GM23338 (cell line): ENCODE data around the gene PABPN1.

Source experiments
- EZH2 ChIP-seq: fragments of 200-600 bp; sonication (generic); IDR thresholded peaks from one replicate; pipeline ENCODE4 v1.8.0; 2017; ENCODE audit warnings: antibody characterized with exemption, mild to moderate bottlenecking, low read depth; ENCODE audit not compliant: unreplicated experiment
- TF ChIP-seq, protein P1 (sequence below), 2 experiments: fragments of 200-600 bp in 1 of 2; sonication (generic) in 1 of 2; conservative IDR thresholded peaks; 2 replicates each; pipeline versions ENCODE4 v1.5.1 to v1.6.1; 2016 to 2017; ENCODE audit warnings: antibody characterized with exemption in 2 of 2, low read depth in 2 of 2, mild to moderate bottlenecking in 2 of 2, moderate library complexity in 1 of 2

DNA sequence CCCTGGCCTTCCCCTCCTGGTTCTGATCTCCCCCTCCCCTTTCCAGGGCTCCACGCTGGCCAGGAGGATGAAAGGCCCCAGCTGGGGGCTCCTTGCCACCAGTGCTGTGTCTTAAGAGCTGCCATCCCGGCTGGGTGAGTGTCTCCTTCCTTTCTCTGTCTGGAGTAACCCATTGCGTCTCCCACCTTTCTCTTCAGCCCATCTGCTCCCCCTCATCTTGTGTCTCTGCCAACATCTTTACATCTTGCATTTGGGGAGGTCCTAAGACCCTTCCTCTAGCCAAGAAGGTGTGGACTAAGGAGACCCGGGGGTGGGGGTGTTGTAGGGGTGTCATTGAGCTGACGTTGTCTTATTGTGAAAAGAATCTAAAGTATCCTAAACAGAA is 14.1 kb upstream of the PABPN1 start:
- TF ChIP-seq, protein P1, sequence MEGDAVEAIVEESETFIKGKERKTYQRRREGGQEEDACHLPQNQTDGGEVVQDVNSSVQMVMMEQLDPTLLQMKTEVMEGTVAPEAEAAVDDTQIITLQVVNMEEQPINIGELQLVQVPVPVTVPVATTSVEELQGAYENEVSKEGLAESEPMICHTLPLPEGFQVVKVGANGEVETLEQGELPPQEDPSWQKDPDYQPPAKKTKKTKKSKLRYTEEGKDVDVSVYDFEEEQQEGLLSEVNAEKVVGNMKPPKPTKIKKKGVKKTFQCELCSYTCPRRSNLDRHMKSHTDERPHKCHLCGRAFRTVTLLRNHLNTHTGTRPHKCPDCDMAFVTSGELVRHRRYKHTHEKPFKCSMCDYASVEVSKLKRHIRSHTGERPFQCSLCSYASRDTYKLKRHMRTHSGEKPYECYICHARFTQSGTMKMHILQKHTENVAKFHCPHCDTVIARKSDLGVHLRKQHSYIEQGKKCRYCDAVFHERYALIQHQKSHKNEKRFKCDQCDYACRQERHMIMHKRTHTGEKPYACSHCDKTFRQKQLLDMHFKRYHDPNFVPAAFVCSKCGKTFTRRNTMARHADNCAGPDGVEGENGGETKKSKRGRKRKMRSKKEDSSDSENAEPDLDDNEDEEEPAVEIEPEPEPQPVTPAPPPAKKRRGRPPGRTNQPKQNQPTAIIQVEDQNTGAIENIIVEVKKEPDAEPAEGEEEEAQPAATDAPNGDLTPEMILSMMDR (conservative IDR thresholded peaks at IDR 0.05; ENCODE audit: low read depth in 2 of 2) = no peak
- TF ChIP-seq EZH2 = no peak
